Activated naive CD8-positive, alpha-beta T cell treated with anti-CD3 and anti-CD28 coated beads, Interleukin-2, amount 50 U/mL, for 16 hours (primary cell): ENCODE results near the gene KCTD1.

ENCODE experiments used
- DNase-seq: peaks from one replicate; pipeline ENCODE4 v3.0.0-alpha.2; 2020; ENCODE audit warnings: low read depth, low spot score

KCTD1 gene

GRCh38 chr18:26425148-26425531, 123.2 kb downstream of the KCTD1 start:
- DNase-seq, result no peak

GRCh38 chr18:26424428-26425147, 123.8 kb downstream of the KCTD1 start:
- DNase-seq, result no peak

GRCh38 chr18:26422472-26423162, 125.7 kb downstream of the KCTD1 start:
- DNase-seq, result no peak

GRCh38 chr18:26421931-26422330, 126.4 kb downstream of the KCTD1 start:
- DNase-seq, result no peak

GRCh38 chr18:26421503-26421902, 126.8 kb downstream of the KCTD1 start:
- DNase-seq, result no peak

- DNase-seq, result no peak
These were observed 128.6 kb downstream of the KCTD1 start for GRCh38 chr18:26419746-26420145.

GRCh38 chr18:26418225-26418624, 130.1 kb downstream of the KCTD1 start:
- no peak for DNase-seq

- DNase-seq, result no peak
These were observed 131.2 kb downstream of the KCTD1 start for GRCh38 chr18:26417190-26417589.

- no peak for DNase-seq
These were observed 131.7 kb downstream of the KCTD1 start for GRCh38 chr18:26416652-26417150.

GRCh38 chr18:26415631-26416030, 132.7 kb downstream of the KCTD1 start:
- DNase-seq, result no peak

- no peak for DNase-seq
These were observed 133.4 kb downstream of the KCTD1 start for GRCh38 chr18:26414901-26415440.

GRCh38 chr18:26409091-26409490, 139.3 kb downstream of the KCTD1 start:
- no peak for DNase-seq

GRCh38 chr18:26407736-26408601, 140.4 kb downstream of the KCTD1 start:
- no peak for DNase-seq

- DNase-seq, result no peak
These were observed 141.4 kb downstream of the KCTD1 start for GRCh38 chr18:26406854-26407517.

GRCh38 chr18:26406324-26406723, 142.0 kb downstream of the KCTD1 start:
- no peak for DNase-seq

- DNase-seq, result no peak
These were observed 143.1 kb downstream of the KCTD1 start for GRCh38 chr18:26405190-26405801.
